AG09309 (cell line): Measurements from ENCODE around the gene RHOU.

Source experiments
- DNase-seq: peaks from one replicate; pipeline ENCODE4 v3.0.0-alpha.2; 2010; ENCODE audit warnings: low read depth
- H3K4me3 ChIP-seq: 2 replicates; pipeline ENCODE4 v1.5.1; 2011; ENCODE audit warnings: mild to moderate bottlenecking, low read depth, low read length, moderate library complexity; ENCODE audit not compliant: control insufficient read depth
- CTCF ChIP-seq: IDR thresholded peaks from 2 replicates; pipeline ENCODE4 v1.5.1; 2011; ENCODE audit warnings: mild to moderate bottlenecking, low read depth, low read length, inconsistent platforms; ENCODE audit not compliant: insufficient read depth, control insufficient read depth; ENCODE audit errors: missing control alignments

The RHOU gene

GRCh38 chr1:228695015-228695955 is 40.0 kb upstream of the RHOU start:
- DNase-seq = no peak
- no peak overlapping the region for H3K4me3 ChIP-seq
- no peak for TF ChIP-seq CTCF

GRCh38 chr1:228697207-228698016 is 37.9 kb upstream of the RHOU start:
- no peak for TF ChIP-seq CTCF
- H3K4me3 ChIP-seq = no peak overlapping the region
- DNase-seq = peak; percentile 52

DNA sequence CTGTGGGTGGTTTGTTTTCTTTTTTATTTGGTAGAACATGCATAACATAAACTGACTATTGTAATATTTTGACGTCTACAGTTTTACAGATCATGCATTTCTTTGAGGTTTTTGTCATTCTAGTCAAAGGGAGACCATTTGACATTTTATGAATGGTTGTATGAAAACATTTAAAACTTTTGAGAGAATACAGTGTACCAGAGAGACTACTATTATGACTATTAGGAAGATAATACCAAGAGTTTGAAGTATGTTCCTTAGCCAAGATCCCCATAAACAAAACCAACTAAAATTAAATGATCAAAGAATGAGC is 37.3 kb upstream of the RHOU start:
- DNase-seq = no peak
- TF ChIP-seq CTCF = no peak

DNA sequence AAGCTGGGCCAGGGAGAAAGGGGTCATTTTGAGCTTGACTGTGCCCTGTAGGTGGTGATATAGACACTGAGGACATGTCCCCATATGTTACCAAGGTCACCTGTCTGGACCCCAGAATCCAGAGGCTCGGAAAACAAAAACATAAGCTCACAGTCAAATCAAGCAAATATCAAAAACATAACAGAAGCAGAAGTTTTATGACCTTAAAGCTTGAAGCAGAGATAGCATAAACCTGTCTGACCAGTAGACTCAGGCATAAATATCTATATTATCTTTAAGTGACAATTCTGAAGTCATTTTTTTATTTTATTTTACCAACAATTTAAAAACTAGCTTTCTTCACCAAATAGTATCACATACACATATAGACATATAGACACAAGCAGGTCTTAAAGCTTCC is 32.8 kb upstream of the RHOU start:
- no peak for TF ChIP-seq CTCF
- no peak for DNase-seq
- no peak overlapping the region for H3K4me3 ChIP-seq

More for the DNA sequence above, 37.3 kb upstream of the RHOU start:
- no peak overlapping the region for H3K4me3 ChIP-seq

GRCh38 chr1:228706305-228706704 is 29.0 kb upstream of the RHOU start:
- TF ChIP-seq CTCF = no peak
- no peak for DNase-seq
- H3K4me3 ChIP-seq = no peak overlapping the region

DNA sequence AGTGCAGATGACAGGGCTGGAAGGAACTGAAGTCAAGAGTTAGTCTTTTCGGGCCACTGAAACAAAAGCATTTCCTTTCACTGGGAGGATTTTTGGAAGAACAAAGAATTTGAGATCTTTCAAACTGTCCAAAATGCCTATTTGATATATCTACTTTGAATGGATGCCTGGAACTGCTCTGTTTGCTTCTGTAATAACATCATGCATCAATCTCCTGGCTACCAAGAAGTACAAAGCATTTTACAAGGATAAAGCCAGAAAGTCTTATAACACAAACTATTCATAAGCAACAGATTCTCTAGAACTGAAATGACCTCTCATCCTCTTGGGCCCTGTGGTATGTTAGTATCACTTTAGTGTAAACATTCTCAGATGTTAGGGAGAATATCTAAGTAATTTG is 18.2 kb upstream of the RHOU start:
- DNase-seq = no peak
- H3K4me3 ChIP-seq = no peak overlapping the region
- no peak for TF ChIP-seq CTCF
